ENCODE data around the gene GCNT3.
"Not testable (repeated sequence)": the region's sequence is repeated elsewhere in the genome, so short reads cannot be mapped to it uniquely, and the experiment has no call there.

GCNT3 gene

GRCh38 chr15:59615661-59616060 is 4.1 kb downstream of the GCNT3 start:
- H3K4me1 ChIP-seq (ENCODE audit: control insufficient read depth in 5 of 5, insufficient read depth in 5 of 5, low read length in 5 of 5), result peaks cover 0 to 7% (median 0%) of the 10 kb centered on the region in 5 donors
- H3K9ac ChIP-seq (ENCODE audit: low read length in 5 of 5), result no peak overlapping the region
- no peaks in the 10 kb centered on the region for H3K36me3 ChIP-seq (ENCODE audit: control insufficient read depth in 5 of 5, insufficient read depth in 5 of 5, low read length in 5 of 5)
- H3K27ac ChIP-seq (ENCODE audit: low read depth, low read length), result no peak overlapping the region
- no peak overlapping the region for H3K4me3 ChIP-seq (ENCODE audit: low read depth in 1 of 5, low read length in 5 of 5)
- peaks cover 0 to 24% (median 15%) of the 10 kb centered on the region in 5 donors for H3K27me3 ChIP-seq (ENCODE audit: control insufficient read depth in 5 of 5, insufficient read depth in 4 of 5, low read length in 5 of 5)
- H3K9me3 ChIP-seq (ENCODE audit: control insufficient read depth in 5 of 5, low read length in 5 of 5), result no peaks in the 10 kb centered on the region

GRCh38 chr15:59616379-59616778 is 4.8 kb downstream of the GCNT3 start:
- Histone ChIP-seq H3K9ac (ENCODE audit: low read length in 5 of 5) (no peak overlapping the region), H3K4me3 (ENCODE audit: low read depth in 1 of 5, low read length in 5 of 5) (no peak overlapping the region), H3K36me3 (ENCODE audit: control insufficient read depth in 5 of 5, insufficient read depth in 5 of 5, low read length in 5 of 5) (no peaks in the 10 kb centered on the region), H3K27me3 (ENCODE audit: control insufficient read depth in 5 of 5, insufficient read depth in 4 of 5, low read length in 5 of 5) (peaks cover 0 to 24% (median 15%) of the 10 kb centered on the region in 5 donors), H3K27ac (ENCODE audit: low read depth, low read length) (no peak overlapping the region), H3K4me1 (ENCODE audit: control insufficient read depth in 5 of 5, insufficient read depth in 5 of 5, low read length in 5 of 5) (peaks cover 0 to 7% (median 0%) of the 10 kb centered on the region in 5 donors), H3K9me3 (ENCODE audit: control insufficient read depth in 5 of 5, low read length in 5 of 5) (no peaks in the 10 kb centered on the region)

DNA sequence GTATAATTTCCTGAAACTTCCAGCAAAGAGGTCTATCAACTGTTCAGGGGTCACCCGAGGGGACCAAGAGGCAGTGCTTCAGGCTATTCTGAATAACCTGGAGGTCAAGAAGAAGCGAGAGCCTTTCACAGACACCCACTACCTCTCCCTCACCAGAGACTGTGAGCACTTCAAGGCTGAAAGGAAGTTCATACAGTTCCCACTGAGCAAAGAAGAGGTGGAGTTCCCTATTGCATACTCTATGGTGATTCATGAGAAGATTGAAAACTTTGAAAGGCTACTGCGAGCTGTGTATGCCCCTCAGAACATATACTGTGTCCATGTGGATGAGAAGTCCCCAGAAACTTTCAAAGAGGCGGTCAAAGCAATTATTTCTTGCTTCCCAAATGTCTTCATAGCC is 6.8 kb downstream of the GCNT3 start:
- Histone ChIP-seq H3K36me3 (ENCODE audit: control insufficient read depth in 5 of 5, insufficient read depth in 5 of 5, low read length in 5 of 5) (no peaks in the 10 kb centered on the region), H3K9me3 (ENCODE audit: control insufficient read depth in 5 of 5, low read length in 5 of 5) (no peaks in the 10 kb centered on the region), H3K27ac (ENCODE audit: low read depth, low read length) (no peak overlapping the region), H3K9ac (ENCODE audit: low read length in 5 of 5) (no peak overlapping the region), H3K4me3 (ENCODE audit: low read depth in 1 of 5, low read length in 5 of 5) (no peak overlapping the region), H3K4me1 (ENCODE audit: control insufficient read depth in 5 of 5, insufficient read depth in 5 of 5, low read length in 5 of 5) (peaks cover 0 to 7% (median 0%) of the 10 kb centered on the region in 5 donors), H3K27me3 (ENCODE audit: control insufficient read depth in 5 of 5, insufficient read depth in 4 of 5, low read length in 5 of 5) (peaks cover 0 to 17% (median 11%) of the 10 kb centered on the region in 5 donors)

DNA sequence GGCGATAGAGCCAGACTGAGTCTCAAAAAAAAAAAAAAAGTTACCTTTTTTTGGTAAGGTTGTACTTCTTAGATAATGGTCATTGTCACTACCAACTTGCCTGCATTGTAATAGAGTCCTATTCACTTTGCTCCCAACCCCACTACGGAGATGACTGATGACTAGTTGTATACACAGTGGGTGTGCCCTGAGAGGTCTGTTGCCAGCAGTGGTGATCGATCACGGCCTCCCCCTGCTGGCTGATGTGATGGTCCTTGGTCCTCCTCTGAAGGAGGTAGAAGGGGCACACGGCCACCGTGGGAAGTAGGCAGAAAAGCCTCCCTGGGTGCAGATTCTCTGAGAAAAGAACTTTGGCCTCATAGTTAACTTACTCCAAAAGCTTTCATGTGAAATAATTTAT is 10.7 kb downstream of the GCNT3 start:
- Histone ChIP-seq H3K27me3 (ENCODE audit: control insufficient read depth in 5 of 5, insufficient read depth in 4 of 5, low read length in 5 of 5) (peaks cover 0 to 15% (median 9%) of the 10 kb centered on the region in 5 donors), H3K4me1 (ENCODE audit: control insufficient read depth in 5 of 5, insufficient read depth in 5 of 5, low read length in 5 of 5) (no peaks in the 10 kb centered on the region), H3K36me3 (ENCODE audit: control insufficient read depth in 5 of 5, insufficient read depth in 5 of 5, low read length in 5 of 5) (no peaks in the 10 kb centered on the region), H3K9me3 (ENCODE audit: control insufficient read depth in 5 of 5, low read length in 5 of 5) (no peaks in the 10 kb centered on the region), H3K27ac (ENCODE audit: low read depth, low read length) (no peak overlapping the region), H3K4me3 (ENCODE audit: low read depth in 1 of 5, low read length in 5 of 5) (no peak overlapping the region), H3K9ac (ENCODE audit: low read length in 5 of 5) (no peak overlapping the region)

DNA sequence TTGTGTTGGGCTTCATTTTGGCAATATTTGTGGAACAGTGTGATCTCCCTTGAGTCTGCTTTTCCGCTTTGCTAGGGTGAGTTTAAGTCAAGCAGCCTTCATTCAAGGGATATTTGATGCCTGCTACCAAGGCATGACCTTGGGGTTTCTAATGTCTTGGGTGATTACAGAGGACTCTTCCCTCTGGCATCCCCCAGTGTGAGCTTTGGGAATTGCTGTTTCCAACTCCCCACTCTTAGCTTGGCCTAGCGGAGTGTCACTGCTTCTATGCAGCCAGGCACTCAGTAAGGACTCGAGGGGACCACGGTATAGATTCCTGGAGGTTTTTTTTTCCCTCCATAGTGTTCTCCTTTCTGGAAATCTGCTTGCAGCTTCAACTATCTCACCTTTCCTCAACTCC is 21.1 kb downstream of the GCNT3 start:
- Histone ChIP-seq H3K9ac (ENCODE audit: low read length in 5 of 5) (no peak overlapping the region), H3K27me3 (ENCODE audit: control insufficient read depth in 5 of 5, insufficient read depth in 4 of 5, low read length in 5 of 5) (no peaks in the 10 kb centered on the region), H3K36me3 (ENCODE audit: control insufficient read depth in 5 of 5, insufficient read depth in 5 of 5, low read length in 5 of 5) (peaks cover 1 to 11% (median 11%) of the 10 kb centered on the region in 5 donors), H3K4me3 (ENCODE audit: low read depth in 1 of 5, low read length in 5 of 5) (no peak overlapping the region), H3K27ac (ENCODE audit: low read depth, low read length) (no peak overlapping the region), H3K9me3 (ENCODE audit: control insufficient read depth in 5 of 5, low read length in 5 of 5) (no peaks in the 10 kb centered on the region), H3K4me1 (ENCODE audit: control insufficient read depth in 5 of 5, insufficient read depth in 5 of 5, low read length in 5 of 5) (no peaks in the 10 kb centered on the region)

DNA sequence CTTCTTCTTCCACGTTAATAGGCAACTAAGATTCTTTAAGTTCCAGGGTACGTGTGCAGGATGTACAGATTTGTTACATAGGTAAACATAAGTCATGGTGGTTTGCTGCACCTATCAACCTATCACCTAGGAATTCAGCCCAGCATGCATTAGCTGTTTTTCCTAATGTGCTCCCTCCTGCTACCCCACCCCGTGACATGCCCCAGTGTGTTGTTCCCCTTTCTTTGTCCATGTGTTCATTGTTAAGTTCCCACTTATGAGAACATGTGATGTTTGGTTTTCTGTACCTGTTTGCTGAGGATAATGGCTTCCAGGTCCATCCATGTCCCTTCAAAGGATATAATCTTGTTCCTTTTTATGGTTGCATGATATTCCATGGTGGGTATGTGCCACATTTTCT is 24.6 kb downstream of the GCNT3 start:
- Histone ChIP-seq H3K27me3 (ENCODE audit: control insufficient read depth in 5 of 5, insufficient read depth in 4 of 5, low read length in 5 of 5) (no peaks in the 10 kb centered on the region), H3K27ac (ENCODE audit: low read depth, low read length) (no peak overlapping the region), H3K9me3 (ENCODE audit: control insufficient read depth in 5 of 5, low read length in 5 of 5) (no peaks in the 10 kb centered on the region), H3K4me1 (ENCODE audit: control insufficient read depth in 5 of 5, insufficient read depth in 5 of 5, low read length in 5 of 5) (no peaks in the 10 kb centered on the region), H3K4me3 (ENCODE audit: low read depth in 1 of 5, low read length in 5 of 5) (no peak overlapping the region), H3K36me3 (ENCODE audit: control insufficient read depth in 5 of 5, insufficient read depth in 5 of 5, low read length in 5 of 5) (peaks cover 6 to 35% (median 22%) of the 10 kb centered on the region in 5 donors), H3K9ac (ENCODE audit: low read length in 5 of 5) (no peak overlapping the region)

- not testable (repeated sequence) for H3K9me3 ChIP-seq (ENCODE audit: control insufficient read depth in 5 of 5, low read length in 5 of 5); H3K9ac ChIP-seq (ENCODE audit: low read length in 5 of 5); H3K27ac ChIP-seq (ENCODE audit: low read depth, low read length); H3K27me3 ChIP-seq (ENCODE audit: control insufficient read depth in 5 of 5, insufficient read depth in 4 of 5, low read length in 5 of 5); H3K4me3 ChIP-seq (ENCODE audit: low read depth in 1 of 5, low read length in 5 of 5); H3K4me1 ChIP-seq (ENCODE audit: control insufficient read depth in 5 of 5, insufficient read depth in 5 of 5, low read length in 5 of 5)
- H3K36me3 ChIP-seq (ENCODE audit: control insufficient read depth in 5 of 5, insufficient read depth in 5 of 5, low read length in 5 of 5), result peaks cover 11 to 45% (median 28%) of the 10 kb centered on the region in 5 donors
These were observed 25.9 kb downstream of the GCNT3 start for GRCh38 chr15:59637507-59637906.

DNA sequence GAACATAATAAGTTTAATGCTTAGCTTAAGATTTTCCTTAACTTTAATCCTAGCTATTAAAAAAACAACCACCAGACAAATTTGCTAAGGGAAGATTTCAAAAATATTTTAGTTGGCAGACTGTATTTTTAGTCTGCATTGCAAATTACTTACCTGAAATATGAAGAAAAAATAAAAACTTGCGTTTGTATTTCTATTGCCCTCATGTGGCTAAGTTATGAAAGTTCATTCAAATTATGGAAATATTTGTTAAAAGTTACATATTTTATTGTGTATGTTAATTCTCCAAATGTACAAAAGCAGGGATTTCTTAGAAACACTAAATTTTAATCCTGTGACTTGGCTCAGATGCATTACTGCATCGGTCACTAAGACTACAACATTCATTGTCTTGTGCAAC is 30.8 kb downstream of the GCNT3 start:
- Histone ChIP-seq H3K9ac (ENCODE audit: low read length in 5 of 5) (no peak overlapping the region), H3K4me1 (ENCODE audit: control insufficient read depth in 5 of 5, insufficient read depth in 5 of 5, low read length in 5 of 5) (no peaks in the 10 kb centered on the region), H3K27me3 (ENCODE audit: control insufficient read depth in 5 of 5, insufficient read depth in 4 of 5, low read length in 5 of 5) (no peaks in the 10 kb centered on the region), H3K27ac (ENCODE audit: low read depth, low read length) (no peak overlapping the region), H3K4me3 (ENCODE audit: low read depth in 1 of 5, low read length in 5 of 5) (no peak overlapping the region), H3K36me3 (ENCODE audit: control insufficient read depth in 5 of 5, insufficient read depth in 5 of 5, low read length in 5 of 5) (peaks cover 28 to 62% (median 41%) of the 10 kb centered on the region in 5 donors), H3K9me3 (ENCODE audit: control insufficient read depth in 5 of 5, low read length in 5 of 5) (no peaks in the 10 kb centered on the region)

DNA sequence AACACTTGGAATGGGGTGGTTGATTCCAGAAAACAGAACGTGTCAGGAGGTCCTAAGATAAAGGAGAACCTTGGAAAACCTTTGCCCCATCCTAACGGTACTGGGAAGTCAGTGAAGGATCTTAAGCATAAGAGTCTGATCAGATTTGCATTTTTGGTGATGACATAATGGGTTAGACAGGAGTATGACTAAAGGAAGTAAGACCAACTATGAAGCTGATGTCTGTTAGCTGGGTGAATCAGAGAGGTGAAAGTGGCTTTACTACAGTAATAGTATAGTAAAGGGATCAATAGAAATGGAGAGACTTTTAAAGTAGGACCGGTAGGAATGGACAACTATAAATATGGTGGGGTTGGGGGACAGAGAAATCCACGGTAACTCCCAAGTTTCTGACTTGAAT is 33.2 kb downstream of the GCNT3 start:
- H3K4me1 ChIP-seq (ENCODE audit: control insufficient read depth in 5 of 5, insufficient read depth in 5 of 5, low read length in 5 of 5), result no peaks in the 10 kb centered on the region
- no peak overlapping the region for H3K27ac ChIP-seq (ENCODE audit: low read depth, low read length)
- no peaks in the 10 kb centered on the region for H3K27me3 ChIP-seq (ENCODE audit: control insufficient read depth in 5 of 5, insufficient read depth in 4 of 5, low read length in 5 of 5)
- peaks cover 22 to 52% (median 27%) of the 10 kb centered on the region in 5 donors for H3K36me3 ChIP-seq (ENCODE audit: control insufficient read depth in 5 of 5, insufficient read depth in 5 of 5, low read length in 5 of 5)
- H3K9me3 ChIP-seq (ENCODE audit: control insufficient read depth in 5 of 5, low read length in 5 of 5), result no peaks in the 10 kb centered on the region
- H3K4me3 ChIP-seq (ENCODE audit: low read depth in 1 of 5, low read length in 5 of 5), result no peak overlapping the region
- H3K9ac ChIP-seq (ENCODE audit: low read length in 5 of 5), result no peak overlapping the region

- H3K36me3 ChIP-seq (ENCODE audit: control insufficient read depth in 5 of 5, insufficient read depth in 5 of 5, low read length in 5 of 5), result peaks cover 24 to 55% (median 31%) of the 10 kb centered on the region in 5 donors
- H3K4me1 ChIP-seq (ENCODE audit: control insufficient read depth in 5 of 5, insufficient read depth in 5 of 5, low read length in 5 of 5); H3K27me3 ChIP-seq (ENCODE audit: control insufficient read depth in 5 of 5, insufficient read depth in 4 of 5, low read length in 5 of 5); H3K9ac ChIP-seq (ENCODE audit: low read length in 5 of 5); H3K9me3 ChIP-seq (ENCODE audit: control insufficient read depth in 5 of 5, low read length in 5 of 5); H3K27ac ChIP-seq (ENCODE audit: low read depth, low read length); H3K4me3 ChIP-seq (ENCODE audit: low read depth in 1 of 5, low read length in 5 of 5): not testable (repeated sequence)
These were observed 34.2 kb downstream of the GCNT3 start for GRCh38 chr15:59645812-59646211.

GRCh38 chr15:59646277-59646676 is 34.7 kb downstream of the GCNT3 start:
- Histone ChIP-seq H3K9me3 (ENCODE audit: control insufficient read depth in 5 of 5, low read length in 5 of 5) (no peaks in the 10 kb centered on the region), H3K27ac (ENCODE audit: low read depth, low read length) (no peak overlapping the region), H3K36me3 (ENCODE audit: control insufficient read depth in 5 of 5, insufficient read depth in 5 of 5, low read length in 5 of 5) (peaks cover 23 to 53% (median 31%) of the 10 kb centered on the region in 5 donors), H3K9ac (ENCODE audit: low read length in 5 of 5) (no peak overlapping the region), H3K4me3 (ENCODE audit: low read depth in 1 of 5, low read length in 5 of 5) (no peak overlapping the region), H3K27me3 (ENCODE audit: control insufficient read depth in 5 of 5, insufficient read depth in 4 of 5, low read length in 5 of 5) (no peaks in the 10 kb centered on the region), H3K4me1 (ENCODE audit: control insufficient read depth in 5 of 5, insufficient read depth in 5 of 5, low read length in 5 of 5) (no peaks in the 10 kb centered on the region)

Data from subcutaneous abdominal adipose tissue (tissue), 5 donors.